G401.6 (cell line): ENCODE measurements around the gene CCDC50.
A peak's percentile ranks its signal among the peaks of the same experiment; 100 is the strongest.

Experiments
- FAIRE-seq: peaks from 2 replicates; lab custom pipeline; 2012; peaks lifted over from hg19 to GRCh38; lab: Jason Lieb, UNC

Gene CCDC50

DNA sequence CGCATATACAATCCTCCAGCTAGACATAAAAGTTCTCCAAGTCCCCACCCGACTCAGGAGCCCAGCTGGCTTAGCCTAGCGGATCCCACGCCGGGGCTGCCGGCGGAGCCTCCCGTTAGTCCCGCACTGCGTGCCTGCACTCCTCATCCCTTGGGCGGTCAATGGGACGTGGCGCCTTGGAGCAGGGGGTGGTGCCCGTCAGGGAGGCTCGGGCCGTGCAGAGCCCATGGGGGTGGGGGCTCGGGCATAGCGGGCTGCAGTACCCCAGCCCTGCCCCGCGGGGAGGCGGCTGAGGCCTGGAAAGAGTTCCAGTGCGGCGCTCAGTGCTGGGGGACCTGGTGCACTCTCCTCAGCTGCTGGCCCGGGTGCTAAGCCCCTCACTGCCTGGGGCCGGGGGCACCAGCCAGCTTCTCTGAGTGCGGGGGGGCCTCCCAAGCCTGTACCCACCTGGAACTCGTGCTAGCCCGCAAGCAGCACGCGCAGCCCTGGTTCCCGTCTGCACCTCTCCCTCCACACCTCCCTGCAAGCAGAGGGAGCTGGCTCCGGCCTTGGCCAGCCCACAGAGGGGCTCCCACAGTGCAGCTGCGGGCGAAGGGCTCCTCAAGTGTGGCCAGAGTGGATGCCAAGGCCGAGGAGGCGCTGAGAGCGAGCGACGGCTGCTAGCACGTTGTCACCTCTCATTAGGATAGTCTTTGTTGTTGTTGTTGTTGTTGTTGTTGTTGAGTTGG is 12.2 kb upstream of the CCDC50 start:
- no peak for FAIRE-seq

DNA sequence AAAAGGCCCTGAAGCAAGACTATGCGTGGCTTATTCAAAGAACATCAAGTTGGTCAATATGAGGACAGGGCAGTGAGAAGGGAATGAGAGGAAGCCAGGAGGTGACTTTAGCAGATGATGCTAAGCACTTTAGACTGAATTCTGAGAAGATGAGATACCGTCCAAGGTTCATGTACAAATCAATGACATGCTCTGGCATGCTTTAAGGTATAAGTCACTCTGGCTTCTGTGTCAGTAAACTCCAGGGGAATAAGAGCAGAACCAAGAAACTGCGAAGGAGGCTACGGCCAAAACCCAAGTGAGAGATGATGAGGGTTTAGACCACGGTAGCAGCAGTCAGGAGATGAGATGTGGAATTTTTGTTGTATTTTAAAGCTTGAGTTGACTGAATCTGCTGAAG is 8.9 kb upstream of the CCDC50 start:
- FAIRE-seq, result no peak

DNA sequence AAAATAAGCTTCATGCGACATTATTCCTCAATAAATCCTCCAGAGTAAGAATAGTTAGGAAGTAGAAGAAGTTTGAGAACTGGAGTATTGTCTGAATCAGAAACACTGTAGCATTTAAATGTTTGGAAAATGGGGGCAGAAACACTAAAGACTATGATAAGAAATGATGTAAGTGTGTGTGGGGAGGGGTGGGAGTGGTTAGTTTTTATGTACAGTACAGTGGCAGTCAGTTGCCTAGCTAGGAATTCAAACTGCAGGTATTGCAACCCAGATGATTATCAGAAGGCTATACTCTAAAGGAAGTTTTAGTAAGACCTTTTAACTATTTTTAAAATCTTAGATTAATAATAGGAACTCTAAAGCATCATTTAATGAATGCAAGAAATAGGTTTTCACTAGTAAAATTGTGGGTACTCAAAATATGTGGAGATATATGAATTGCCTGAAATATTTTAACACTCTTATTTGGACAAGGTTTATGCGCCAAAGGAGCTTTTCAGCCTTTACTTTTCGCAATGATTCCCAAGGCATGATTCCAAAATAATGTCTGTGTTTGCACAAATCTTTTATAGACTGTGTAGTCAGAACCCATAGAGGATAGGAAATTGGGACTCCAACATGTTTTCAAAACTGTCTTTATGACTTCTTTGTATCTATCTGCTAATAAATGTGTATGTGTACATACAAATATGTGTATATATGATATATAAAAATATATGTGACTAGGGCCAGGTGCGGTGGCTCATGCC is 8.0 kb upstream of the CCDC50 start:
- FAIRE-seq, result no peak

DNA sequence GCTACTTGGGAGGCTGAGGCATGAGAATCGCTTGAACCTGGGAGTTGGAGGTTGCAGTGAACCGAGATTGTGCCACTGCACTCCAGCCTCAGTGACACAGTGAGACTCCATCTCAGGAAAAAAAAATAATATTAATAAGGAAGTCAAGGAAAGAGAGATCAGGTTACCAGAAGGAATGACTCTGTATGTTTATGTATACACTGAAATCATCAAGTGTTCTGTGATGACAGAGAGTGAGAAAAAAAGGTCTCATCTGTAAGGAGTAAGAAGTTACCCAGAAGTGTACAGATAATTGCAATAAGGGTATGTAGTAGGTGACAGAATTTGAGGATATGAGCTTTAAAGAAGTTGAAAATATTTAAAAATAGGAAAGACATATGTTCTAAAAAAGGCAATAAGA is 4.3 kb upstream of the CCDC50 start:
- FAIRE-seq, result no peak

DNA sequence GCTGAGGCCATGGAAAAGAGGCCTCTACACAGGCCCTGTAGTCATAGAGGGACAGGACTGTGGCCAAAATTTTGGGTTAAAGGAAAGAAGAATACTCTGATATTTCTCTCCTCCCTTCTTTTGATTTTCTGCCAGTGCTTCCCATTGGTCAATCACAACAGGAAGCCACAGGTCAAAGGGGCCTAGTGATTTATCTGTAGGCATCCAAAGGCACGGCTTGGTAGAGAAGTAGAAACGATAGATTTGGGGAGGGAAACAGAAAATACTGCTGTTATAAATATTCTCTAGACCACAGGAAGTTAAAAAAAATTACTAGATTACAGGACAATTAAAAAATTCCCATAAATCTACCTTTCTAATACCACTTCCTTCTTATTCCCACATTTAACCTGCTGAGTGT is 1.7 kb upstream of the CCDC50 start:
- no peak for FAIRE-seq

DNA sequence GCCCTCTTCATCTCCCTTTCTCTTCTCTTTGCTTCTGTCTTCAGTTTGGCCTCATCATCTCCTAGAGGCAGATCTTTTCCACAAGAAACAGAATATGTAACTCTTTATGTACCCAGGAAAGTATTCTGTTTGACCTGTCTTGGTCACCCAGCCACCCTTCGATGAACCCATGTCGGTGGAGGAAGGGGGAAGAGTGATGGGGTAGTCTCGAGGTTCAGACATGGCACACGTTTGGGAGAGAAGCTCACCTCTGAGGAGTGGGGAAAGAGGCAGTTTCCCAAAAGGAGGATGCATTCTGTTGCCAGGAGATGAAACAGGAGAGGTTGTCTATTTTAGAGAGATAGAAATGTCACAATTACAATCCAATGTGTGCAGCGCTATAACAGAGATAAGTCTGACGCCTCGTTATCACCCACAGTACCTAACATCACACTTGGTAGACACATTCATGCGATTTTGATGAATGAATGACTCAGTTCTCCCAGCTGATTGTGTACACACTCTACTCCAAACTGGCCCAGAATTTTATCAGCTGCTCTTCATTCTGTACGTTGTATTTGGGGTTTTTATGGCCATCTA is 722 bp upstream of the CCDC50 start:
- no peak for FAIRE-seq

DNA sequence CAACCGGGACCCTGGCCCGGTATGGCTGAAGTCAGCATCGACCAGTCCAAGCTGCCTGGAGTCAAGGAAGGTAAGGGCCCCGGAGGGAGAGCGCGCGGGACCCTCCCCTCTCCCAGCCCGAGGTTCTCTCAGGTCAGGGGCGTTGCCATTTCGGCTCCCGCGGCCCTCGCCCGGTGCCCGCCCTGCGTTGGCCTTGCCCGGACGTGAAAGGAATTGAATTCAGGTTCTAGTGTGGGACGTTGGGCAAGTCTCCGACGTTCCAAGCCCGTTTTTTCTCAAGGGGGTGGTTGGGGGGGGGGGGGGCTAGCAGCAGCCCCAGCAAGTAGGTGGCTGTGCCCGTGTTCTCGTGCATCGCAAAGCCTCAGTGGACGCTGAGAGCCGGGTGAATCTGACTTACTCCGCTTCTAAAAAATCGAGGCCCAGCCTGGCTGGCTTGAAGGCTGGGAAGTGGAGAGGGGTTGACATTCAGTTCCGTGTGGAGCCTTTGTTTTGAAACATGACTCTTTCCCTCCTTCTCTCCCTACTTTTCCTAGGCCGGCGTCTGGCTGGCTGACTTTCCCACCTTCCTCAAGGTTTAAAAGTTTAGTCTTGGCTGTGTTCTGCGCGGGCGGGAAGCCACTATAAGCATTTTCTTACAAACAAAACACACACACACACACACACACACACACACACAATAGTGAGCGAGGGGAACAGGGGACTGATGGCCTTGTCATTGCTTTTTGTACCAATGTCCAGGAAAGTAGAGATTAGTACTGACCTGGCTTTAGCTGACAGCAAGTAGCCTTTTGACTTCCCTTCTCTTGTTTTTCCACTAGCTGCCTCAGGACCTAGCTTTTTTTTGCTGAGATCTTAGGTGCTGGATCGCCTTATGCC is 698 bp downstream of the CCDC50 start, which contains the start of gene UTS2B:
Gene UTS2B, minus strand, starts transcription at position 873 of the 876 bp plus-strand sequence. CDS start 48,337 bp downstream, outside the sequence.
- no peak for FAIRE-seq

DNA sequence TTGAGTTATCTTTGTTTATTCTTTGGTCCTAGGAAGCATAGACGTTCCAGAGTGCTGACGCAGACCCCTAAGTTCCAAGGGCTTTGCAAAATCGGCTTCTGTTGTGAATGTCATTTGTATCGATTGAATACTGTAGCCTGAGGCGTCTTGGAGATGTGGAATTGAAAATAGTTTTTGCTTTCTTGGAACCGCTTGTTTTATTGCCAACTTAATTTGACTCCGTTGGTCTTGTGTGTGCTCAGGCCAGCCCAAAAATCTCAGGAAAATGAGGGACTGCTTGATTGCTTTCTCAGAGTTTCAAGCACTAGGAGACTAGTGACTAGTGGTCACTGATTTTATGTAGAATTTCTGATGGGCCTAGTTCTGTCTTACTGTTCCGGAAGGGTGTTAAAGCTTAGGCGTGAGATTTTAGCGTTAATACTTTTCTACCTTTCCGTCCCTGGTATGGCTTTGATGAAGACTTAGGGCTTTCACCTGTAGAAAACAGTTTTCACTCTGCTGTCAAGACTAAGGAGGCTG is 1.4 kb downstream of the CCDC50 start:
- no peak for FAIRE-seq

GRCh38 chr3:191331388-191331787 is 2.2 kb downstream of the CCDC50 start:
- peak; percentile 97 for FAIRE-seq

GRCh38 chr3:191333298-191333880 is 4.2 kb downstream of the CCDC50 start:
- FAIRE-seq, result no peak

DNA sequence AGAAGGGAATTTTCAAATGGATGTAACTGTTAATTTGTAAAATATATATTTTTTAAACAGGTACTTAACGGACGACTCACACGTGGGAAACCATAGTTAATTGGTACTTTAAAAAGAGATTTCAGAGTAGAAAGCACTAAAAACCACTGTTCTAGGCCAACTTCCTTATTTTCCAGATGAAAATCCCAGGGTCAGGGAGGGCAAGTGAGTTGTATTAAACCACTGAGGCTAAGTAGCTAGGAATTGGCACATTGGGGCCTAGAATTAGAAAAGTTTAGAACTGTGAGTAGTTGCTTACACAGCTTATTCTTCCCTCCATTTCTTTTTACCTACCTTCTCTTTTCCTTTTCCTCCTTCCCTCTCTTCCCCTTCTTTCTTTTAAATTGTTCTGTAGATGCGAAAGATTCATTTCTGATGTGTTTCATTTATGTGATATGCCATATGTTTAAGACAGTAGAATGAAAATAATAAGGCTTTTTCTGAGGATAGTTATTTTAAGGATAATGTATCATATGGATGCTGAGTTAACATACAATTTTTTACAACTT is 5.2 kb downstream of the CCDC50 start:
- no peak for FAIRE-seq

DNA sequence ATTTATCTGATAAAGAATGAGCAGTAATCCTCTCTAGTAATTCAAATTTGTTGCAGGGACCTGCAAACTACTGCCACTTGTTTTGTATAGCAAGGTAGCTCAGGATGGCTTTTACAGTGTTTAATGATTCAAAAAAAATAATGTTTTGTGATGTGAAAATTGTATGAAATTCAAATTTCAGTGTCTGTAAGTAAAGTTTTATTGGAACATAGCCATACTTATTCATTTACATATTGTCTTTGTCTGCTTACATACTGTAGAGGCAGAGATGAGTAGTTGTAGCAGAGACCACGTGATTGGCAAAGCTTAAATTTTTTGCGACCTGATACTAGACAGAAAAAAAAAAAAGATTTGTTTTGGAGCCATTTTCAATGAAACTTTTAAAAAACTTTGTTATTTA is 7.6 kb downstream of the CCDC50 start:
- peak; percentile 75 for FAIRE-seq

GRCh38 chr3:191338177-191338488 is 8.9 kb downstream of the CCDC50 start:
- FAIRE-seq, result no peak

- no peak for FAIRE-seq
Observed at GRCh38 chr3:191339316-191339917, 10.2 kb downstream of the CCDC50 start.

DNA sequence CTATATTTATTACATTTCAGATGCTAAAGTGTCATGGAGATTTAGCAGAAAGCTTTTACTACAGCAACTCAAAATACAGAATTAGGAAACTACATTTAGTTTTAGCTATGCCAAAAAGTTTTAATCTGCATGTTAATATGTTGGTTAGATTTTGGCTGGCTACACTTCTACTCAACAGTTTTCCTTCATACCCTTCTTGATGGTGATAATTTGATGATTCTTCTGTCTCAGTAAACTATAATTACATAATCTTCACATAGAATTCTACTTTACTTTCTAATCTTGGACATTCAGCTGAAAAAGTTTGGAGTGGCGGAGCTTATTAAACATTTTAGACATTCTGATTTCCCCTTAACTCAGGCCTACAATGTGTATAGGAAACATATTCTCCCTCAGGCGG is 11.2 kb downstream of the CCDC50 start:
- no peak for FAIRE-seq

GRCh38 chr3:191340966-191341365 is 11.8 kb downstream of the CCDC50 start:
- FAIRE-seq, result no peak

GRCh38 chr3:191342006-191342405 is 12.8 kb downstream of the CCDC50 start:
- no peak for FAIRE-seq

DNA sequence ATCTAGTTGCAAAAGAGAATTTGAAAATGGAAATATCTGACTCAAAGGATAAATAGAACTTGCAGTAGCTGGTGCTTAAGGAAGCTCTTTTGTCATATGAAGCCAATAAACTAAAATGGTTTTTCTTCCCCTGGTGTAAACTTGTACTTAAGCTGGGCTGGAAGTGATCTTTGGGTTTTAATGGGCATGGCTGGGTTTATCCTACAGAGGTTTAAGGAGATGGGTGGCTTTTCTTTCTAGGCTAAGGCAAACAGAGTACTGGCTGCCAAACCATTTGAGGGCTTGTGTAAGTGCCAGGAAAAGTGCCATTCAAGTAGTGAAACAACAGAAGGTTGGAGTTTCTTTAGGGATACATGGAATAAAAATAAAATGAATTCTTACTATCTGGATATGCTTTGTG is 13.2 kb downstream of the CCDC50 start:
- FAIRE-seq, result peak; percentile 91

DNA sequence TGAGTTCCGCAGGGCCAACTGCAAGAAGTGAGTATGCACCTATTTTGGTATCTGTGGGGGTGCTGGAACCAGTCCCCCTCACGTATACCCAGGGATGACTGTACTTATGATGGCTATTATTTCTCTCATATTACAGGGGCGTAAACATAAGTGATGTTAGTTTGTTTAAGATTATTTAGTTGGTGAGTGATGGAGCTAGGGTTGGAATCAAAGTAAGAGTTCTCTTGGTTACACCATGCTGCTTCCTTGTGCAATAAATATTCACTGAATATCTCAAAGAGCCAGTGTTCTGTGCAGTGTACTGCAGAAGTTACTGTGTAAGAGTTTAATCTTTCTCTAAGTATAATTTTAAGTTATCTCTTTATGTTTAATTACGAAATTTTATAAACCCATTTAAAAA is 13.9 kb downstream of the CCDC50 start:
- no peak for FAIRE-seq

- no peak for FAIRE-seq
Observed at GRCh38 chr3:191343913-191344312, 14.7 kb downstream of the CCDC50 start.

DNA sequence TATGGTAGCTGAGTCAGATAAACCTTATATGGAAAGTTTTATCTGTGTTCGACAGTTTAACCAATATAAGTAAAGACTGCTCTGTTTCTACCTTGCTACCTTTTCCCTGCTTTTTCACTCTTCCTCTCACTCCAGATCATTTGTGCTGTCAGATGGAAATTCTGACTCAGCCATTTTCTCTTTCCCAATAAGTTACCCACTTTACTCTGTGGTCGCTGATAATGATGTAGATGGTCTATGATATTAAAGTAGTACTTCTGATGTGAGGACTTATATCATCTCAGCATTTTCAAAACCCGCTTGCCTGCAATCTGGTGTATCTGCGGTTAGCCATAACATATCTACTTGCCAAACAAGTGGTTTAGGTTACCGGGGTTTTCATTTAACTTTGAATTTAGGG is 16.1 kb downstream of the CCDC50 start:
- peak; percentile 23 for FAIRE-seq
